DND-41 (cell line): ENCODE data around the gene SOX4.

Experiments
- ATAC-seq: fragments of 200-7000 bp; cut with Tn5 transposase; 3 replicates; pipeline ENCODE4 v1.9.1; 2021; ENCODE audit warnings: low read depth; ENCODE audit not compliant: insufficient read depth
- DNase-seq: peaks from one replicate; pipeline ENCODE4 v3.0.0-alpha.2; 2020
- H2AFZ ChIP-seq: 2 replicates; pipeline ENCODE4 v1.6.0; 2012; ENCODE audit warnings: low read depth, low read length
- H3K27ac ChIP-seq: 2 replicates; pipeline ENCODE4 v1.5.1; 2012; ENCODE audit warnings: low read length, inconsistent platforms
- H3K27me3 ChIP-seq: fragments of 200-600 bp; sonication (generic); 2 replicates; pipeline ENCODE4 v1.6.0; 2012; ENCODE audit warnings: low read length, mild to moderate bottlenecking, inconsistent platforms; ENCODE audit not compliant: insufficient read depth, poor library complexity
- H3K36me3 ChIP-seq: 2 replicates; pipeline ENCODE4 v1.5.1; 2012; ENCODE audit warnings: low read length, inconsistent platforms; ENCODE audit not compliant: insufficient read depth
- H3K4me1 ChIP-seq: 2 replicates; pipeline ENCODE4 v1.5.1; 2012; ENCODE audit warnings: mild to moderate bottlenecking, low read length; ENCODE audit not compliant: insufficient read depth
- H3K4me2 ChIP-seq: 2 replicates; pipeline ENCODE4 v1.6.0; 2012; ENCODE audit warnings: mild to moderate bottlenecking, moderate library complexity, low read length, inconsistent platforms; ENCODE audit not compliant: insufficient read depth
- H3K4me3 ChIP-seq, 2 experiments: fragments of 200-600 bp in 1 of 2; shearing (Covaris generic) in 1 of 2; 2 replicates each; pipeline ENCODE4 v1.5.1; 2012 to 2016; ENCODE audit warnings: inconsistent platforms in 2 of 2, low read length in 2 of 2, mild to moderate bottlenecking in 2 of 2, low read depth in 1 of 2, moderate library complexity in 1 of 2
- H3K79me2 ChIP-seq: 2 replicates; pipeline ENCODE4 v1.6.0; 2012; ENCODE audit warnings: low read length, inconsistent platforms; ENCODE audit not compliant: insufficient read depth
- H3K9ac ChIP-seq: 2 replicates; pipeline ENCODE4 v1.6.0; 2012; ENCODE audit warnings: low read depth, mild to moderate bottlenecking, inconsistent platforms, low read length, moderate library complexity
- H3K9me3 ChIP-seq: 2 replicates; pipeline ENCODE4 v1.5.1; 2012; ENCODE audit warnings: low read length, moderate library complexity, mild to moderate bottlenecking, inconsistent platforms; ENCODE audit not compliant: insufficient read depth, severe bottlenecking
- H4K20me1 ChIP-seq: 2 replicates; pipeline ENCODE4 v1.6.0; 2012; ENCODE audit warnings: low read length; ENCODE audit not compliant: insufficient read depth
- CTCF ChIP-seq: IDR thresholded peaks from 2 replicates; pipeline ENCODE4 v1.5.1; 2012; ENCODE audit warnings: borderline replicate concordance, low read length, moderate library complexity, mild to moderate bottlenecking; ENCODE audit not compliant: poor library complexity, severe bottlenecking; ENCODE audit errors: extremely low read depth
- EZH2 ChIP-seq: IDR thresholded peaks from 3 replicates; pipeline ENCODE4 v1.6.1; 2012; ENCODE audit warnings: borderline replicate concordance, low read depth, mild to moderate bottlenecking, moderate library complexity, low read length, inconsistent platforms; ENCODE audit not compliant: severe bottlenecking

Gene SOX4

GRCh38 chr6:21594416-21595281 is 1.1 kb downstream of the SOX4 start:
- peak overlapping the region; percentile 50 to 67 for H3K4me3 ChIP-seq
- peaks cover 45% of the 10 kb centered on the region for H4K20me1 ChIP-seq
- H2AFZ ChIP-seq: no peak overlapping the region
- no peak for ATAC-seq
- no peak for TF ChIP-seq CTCF
- no peak for TF ChIP-seq EZH2
- H3K36me3 ChIP-seq: peaks cover 51% of the 10 kb centered on the region
- peak overlapping the region; percentile 92 for H3K27ac ChIP-seq
- H3K4me2 ChIP-seq: peak overlapping the region; percentile 64
- peaks cover 71% of the 10 kb centered on the region for H3K79me2 ChIP-seq
- H3K9me3 ChIP-seq: no peaks in the 10 kb centered on the region
- H3K4me1 ChIP-seq: peaks cover 37% of the 10 kb centered on the region
- H3K9ac ChIP-seq: peak overlapping the region; percentile 73
- H3K27me3 ChIP-seq: no peaks in the 10 kb centered on the region
- DNase-seq: peak; percentile 64

DNA sequence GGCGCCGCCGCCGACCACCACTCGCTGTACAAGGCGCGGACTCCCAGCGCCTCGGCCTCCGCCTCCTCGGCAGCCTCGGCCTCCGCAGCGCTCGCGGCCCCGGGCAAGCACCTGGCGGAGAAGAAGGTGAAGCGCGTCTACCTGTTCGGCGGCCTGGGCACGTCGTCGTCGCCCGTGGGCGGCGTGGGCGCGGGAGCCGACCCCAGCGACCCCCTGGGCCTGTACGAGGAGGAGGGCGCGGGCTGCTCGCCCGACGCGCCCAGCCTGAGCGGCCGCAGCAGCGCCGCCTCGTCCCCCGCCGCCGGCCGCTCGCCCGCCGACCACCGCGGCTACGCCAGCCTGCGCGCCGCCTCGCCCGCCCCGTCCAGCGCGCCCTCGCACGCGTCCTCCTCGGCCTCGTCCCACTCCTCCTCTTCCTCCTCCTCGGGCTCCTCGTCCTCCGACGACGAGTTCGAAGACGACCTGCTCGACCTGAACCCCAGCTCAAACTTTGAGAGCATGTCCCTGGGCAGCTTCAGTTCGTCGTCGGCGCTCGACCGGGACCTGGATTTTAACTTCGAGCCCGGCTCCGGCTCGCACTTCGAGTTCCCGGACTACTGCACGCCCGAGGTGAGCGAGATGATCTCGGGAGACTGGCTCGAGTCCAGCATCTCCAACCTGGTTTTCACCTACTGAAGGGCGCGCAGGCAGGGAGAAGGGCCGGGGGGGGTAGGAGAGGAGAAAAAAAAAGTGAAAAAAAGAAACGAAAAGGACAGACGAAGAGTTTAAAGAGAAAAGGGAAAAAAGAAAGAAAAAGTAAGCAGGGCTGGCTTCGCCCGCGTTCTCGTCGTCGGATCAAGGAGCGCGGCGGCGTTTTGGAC is 2.0 kb downstream of the SOX4 start:
- H3K36me3 ChIP-seq: peaks cover 59% of the 10 kb centered on the region
- H3K9me3 ChIP-seq: no peaks in the 10 kb centered on the region
- peaks cover 79% of the 10 kb centered on the region for H3K79me2 ChIP-seq
- H3K27ac ChIP-seq: peak overlapping the region; percentile 92
- peak overlapping the region; percentile 73 for H3K9ac ChIP-seq
- H2AFZ ChIP-seq: no peak overlapping the region
- ATAC-seq (no peak), DNase-seq (peak; percentile 49)
- H3K4me2 ChIP-seq: peak overlapping the region; percentile 64
- peak overlapping the region; percentile 50 to 67 for H3K4me3 ChIP-seq
- peaks cover 40% of the 10 kb centered on the region for H3K4me1 ChIP-seq
- TF ChIP-seq CTCF (peak; percentile 12), EZH2 (no peak)
- H3K27me3 ChIP-seq: no peaks in the 10 kb centered on the region
- H4K20me1 ChIP-seq: peaks cover 45% of the 10 kb centered on the region

DNA sequence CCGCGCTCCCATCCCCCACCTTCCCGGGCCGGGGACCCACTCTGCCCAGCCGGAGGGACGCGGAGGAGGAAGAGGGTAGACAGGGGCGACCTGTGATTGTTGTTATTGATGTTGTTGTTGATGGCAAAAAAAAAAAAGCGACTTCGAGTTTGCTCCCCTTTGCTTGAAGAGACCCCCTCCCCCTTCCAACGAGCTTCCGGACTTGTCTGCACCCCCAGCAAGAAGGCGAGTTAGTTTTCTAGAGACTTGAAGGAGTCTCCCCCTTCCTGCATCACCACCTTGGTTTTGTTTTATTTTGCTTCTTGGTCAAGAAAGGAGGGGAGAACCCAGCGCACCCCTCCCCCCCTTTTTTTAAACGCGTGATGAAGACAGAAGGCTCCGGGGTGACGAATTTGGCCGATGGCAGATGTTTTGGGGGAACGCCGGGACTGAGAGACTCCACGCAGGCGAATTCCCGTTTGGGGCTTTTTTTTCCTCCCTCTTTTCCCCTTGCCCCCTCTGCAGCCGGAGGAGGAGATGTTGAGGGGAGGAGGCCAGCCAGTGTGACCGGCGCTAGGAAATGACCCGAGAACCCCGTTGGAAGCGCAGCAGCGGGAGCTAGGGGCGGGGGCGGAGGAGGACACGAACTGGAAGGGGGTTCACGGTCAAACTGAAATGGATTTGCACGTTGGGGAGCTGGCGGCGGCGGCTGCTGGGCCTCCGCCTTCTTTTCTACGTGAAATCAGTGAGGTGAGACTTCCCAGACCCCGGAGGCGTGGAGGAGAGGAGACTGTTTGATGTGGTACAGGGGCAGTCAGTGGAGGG is 2.8 kb downstream of the SOX4 start:
- ATAC-seq: peak; percentile 55
- no peak for TF ChIP-seq EZH2
- TF ChIP-seq CTCF: peak; percentile 7
- H3K27ac ChIP-seq: peak overlapping the region; percentile 92

More for the DNA sequence above, 2.8 kb downstream of the SOX4 start:
- Histone ChIP-seq H3K9me3 (no peaks in the 10 kb centered on the region), H3K27me3 (no peaks in the 10 kb centered on the region), H3K36me3 (peaks cover 64% of the 10 kb centered on the region), H3K79me2 (peaks cover 86% of the 10 kb centered on the region), H3K4me3 (peak overlapping the region; percentile 50 to 67), H4K20me1 (peaks cover 45% of the 10 kb centered on the region), H3K4me1 (peaks cover 46% of the 10 kb centered on the region), H3K9ac (peak overlapping the region; percentile 73), H2AFZ (no peak overlapping the region), H3K4me2 (peak overlapping the region; percentile 64)
- peak; percentile 93 for DNase-seq
